D721Med (cell line): ENCODE results near the gene SMC1A.
"Not testable (repeated sequence)": the region's sequence is repeated elsewhere in the genome, so short reads cannot be mapped to it uniquely, and the experiment has no call there.

Experiments
- DNase-seq: peaks from one replicate; pipeline ENCODE4 v3.0.0; 2011; ENCODE audit warnings: low spot score; ENCODE audit not compliant: insufficient read length
- FAIRE-seq: peaks from 2 replicates; lab custom pipeline; 2011; peaks lifted over from hg19 to GRCh38; lab: Jason Lieb, UNC
- TF ChIP-seq, protein P1 (sequence below): IDR thresholded peaks from 2 replicates; pipeline ENCODE4 v1.5.1; 2012; ENCODE audit warnings: mild to moderate bottlenecking, control low read depth; ENCODE audit not compliant: insufficient read depth; ENCODE audit errors: missing control alignments

The SMC1A gene

DNA sequence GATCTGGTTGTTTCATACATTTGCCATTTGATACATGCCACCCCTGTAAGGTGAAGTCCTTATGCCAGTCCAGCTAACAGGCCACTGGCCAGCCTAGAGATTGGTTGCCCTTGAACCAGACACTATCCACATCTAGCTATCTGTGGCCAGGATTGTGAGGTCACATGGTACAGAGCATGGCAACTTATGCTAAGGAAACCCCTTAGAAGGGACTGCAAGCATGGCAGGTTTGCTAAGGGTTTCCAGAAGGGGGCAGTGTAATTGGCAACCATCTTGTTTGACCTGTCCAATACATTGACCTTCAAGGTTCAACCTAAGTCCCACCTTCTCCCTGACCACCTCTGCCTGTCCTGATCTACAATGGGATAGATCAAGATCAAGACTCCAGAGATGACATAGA lies 47.5 kb downstream of the SMC1A start:
- DNase-seq (no peak), FAIRE-seq (no peak)
- TF ChIP-seq, protein P1, sequence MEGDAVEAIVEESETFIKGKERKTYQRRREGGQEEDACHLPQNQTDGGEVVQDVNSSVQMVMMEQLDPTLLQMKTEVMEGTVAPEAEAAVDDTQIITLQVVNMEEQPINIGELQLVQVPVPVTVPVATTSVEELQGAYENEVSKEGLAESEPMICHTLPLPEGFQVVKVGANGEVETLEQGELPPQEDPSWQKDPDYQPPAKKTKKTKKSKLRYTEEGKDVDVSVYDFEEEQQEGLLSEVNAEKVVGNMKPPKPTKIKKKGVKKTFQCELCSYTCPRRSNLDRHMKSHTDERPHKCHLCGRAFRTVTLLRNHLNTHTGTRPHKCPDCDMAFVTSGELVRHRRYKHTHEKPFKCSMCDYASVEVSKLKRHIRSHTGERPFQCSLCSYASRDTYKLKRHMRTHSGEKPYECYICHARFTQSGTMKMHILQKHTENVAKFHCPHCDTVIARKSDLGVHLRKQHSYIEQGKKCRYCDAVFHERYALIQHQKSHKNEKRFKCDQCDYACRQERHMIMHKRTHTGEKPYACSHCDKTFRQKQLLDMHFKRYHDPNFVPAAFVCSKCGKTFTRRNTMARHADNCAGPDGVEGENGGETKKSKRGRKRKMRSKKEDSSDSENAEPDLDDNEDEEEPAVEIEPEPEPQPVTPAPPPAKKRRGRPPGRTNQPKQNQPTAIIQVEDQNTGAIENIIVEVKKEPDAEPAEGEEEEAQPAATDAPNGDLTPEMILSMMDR, result no peak

DNA sequence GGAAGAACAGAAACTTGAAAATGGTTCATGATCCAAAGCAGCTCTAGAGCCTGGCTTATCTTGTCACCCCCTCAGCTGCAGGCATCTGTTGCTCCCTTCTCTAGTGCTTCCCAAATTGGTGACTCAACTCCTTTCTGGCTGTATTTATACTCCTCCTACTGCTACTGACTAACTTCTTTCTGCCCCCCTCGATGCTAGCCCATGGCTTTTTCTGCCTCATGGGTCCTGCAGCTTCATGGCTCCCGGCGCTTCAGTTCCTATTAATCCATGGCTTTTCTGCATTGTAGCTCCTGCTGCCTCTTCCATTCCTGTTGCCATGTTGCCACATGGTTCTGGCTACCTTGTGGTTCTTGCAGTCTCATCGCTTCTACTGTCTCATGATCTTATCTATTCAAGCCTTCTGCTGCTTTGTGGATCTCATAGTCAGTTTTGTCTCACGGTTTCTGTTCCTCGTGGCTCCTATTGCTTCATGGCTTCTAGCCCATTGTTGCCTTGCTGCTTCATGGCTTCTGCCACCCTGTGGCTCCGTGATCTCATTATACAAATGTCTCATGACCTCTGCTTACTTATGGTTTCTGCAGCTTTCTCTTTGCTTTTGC lies 48.1 kb downstream of the SMC1A start:
- TF ChIP-seq, protein P1, result no peak
- FAIRE-seq (no peak), DNase-seq (no peak)

DNA sequence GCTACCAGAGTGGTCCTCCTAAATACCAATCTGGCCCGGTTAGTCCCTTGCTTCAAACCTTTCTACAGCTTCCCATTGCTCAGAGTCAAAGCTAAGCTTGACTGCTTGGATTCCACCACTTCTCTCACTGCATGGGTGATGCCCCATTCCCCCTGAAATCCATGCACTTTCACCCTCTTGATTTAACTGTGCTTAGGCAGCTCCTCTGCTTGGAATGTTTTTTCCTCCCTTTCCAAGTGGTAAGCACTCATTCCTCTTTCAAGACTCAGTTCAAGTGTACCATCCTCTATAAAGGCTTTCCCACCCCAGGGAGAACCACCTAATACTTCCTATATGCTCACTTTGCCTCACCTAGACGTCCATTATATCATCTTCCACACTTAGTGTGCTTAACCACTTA lies 49.1 kb downstream of the SMC1A start:
- no peak for DNase-seq
- no peak for FAIRE-seq
- TF ChIP-seq, protein P1, result no peak

DNA sequence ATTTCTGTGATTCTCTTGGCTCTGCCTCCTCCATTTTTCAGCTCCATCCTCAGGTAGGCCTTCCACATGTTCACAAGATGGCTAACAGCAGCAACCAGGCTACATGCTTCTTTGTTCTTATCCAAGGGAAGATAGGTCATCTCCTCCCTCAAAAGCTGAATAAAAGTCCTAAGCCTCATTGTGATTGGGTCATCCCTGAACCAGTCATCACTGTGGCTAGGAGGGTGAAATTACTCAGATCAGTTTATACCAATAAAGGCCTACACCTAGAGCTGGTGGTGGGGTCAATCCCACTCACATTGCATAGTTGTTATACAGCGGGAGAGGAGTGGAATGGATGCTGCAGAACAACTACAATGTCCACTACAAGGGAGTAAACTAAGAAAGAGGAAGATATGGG lies 56.0 kb downstream of the SMC1A start:
- FAIRE-seq, DNase-seq: not testable (repeated sequence)

DNA sequence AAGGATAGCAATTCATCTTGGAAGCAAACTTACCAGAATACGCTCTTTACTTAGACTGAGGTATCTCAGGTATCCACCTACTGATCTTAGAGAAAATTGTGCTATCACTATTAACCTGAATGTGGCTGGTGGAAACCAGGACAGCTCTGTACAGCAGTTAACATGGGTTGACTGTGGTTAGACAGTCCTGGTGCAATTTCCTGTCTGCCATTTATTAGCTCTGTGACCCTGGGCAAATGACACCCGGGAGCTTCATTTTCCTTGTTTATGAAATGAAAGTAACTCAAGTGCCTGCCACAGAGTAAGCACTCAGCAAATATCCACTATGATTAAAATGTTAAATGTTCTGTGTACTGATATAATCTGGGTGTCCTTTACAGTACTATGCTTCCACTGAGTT lies 60.0 kb downstream of the SMC1A start:
- TF ChIP-seq, protein P1, result no peak
- no peak for DNase-seq
- FAIRE-seq, result no peak

DNA sequence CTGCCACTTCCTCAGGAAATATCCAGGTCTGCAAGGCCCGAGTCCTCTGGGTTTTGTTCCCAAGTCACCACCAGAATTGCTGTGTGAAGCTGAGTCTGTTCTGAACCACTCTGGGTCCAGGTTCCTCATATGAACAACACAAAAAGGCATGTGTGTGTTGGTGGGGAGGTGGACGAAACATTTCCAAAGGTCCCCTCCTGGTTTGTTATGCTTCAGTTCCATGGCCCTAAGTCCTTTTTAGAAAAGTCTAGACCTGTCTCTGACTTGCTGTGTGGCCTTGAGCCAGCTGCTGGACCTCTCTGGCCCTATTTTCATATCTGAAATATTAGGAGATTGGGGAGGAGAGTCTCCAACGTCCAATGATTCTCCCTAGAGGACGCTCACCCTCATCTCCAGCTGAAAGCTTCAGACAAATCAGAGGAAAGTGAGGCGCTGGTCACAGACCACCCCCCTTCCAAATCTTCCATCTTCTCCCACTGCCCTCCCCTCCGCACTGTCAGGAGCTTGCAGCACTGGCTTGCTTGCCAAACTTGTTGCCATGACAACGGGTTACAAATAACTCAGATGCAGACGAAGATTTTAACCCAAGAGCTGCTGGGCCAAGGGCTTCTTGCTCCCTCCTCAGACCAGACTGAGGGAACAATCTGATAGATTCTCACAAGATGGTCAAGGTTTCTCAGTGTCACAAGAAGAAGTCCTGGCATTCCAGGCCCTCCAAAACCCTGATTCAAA lies 64.5 kb downstream of the SMC1A start:
- TF ChIP-seq, protein P1, result no peak
- FAIRE-seq (no peak), DNase-seq (no peak)

DNA sequence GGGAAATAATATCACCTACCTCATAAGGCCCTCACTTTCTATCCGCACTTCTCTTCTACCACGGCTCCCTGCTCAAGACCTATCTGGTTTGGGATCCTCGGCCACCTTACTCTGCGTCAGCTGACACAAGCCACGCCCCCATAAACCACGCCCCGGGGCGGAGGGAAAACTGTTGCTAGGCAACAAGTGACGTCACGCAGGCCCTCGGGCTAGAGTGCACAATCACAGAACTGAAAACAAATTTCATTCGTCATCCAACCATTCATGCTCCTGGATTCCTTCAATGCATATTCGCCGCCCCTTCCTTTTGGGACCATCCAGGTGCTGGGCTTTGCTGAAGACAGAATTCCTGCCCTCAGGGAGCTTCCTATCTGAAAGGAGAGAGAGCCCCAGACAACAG lies 66.3 kb downstream of the SMC1A start:
- TF ChIP-seq, protein P1, result no peak
- FAIRE-seq, result no peak
- DNase-seq, result no peak

DNA sequence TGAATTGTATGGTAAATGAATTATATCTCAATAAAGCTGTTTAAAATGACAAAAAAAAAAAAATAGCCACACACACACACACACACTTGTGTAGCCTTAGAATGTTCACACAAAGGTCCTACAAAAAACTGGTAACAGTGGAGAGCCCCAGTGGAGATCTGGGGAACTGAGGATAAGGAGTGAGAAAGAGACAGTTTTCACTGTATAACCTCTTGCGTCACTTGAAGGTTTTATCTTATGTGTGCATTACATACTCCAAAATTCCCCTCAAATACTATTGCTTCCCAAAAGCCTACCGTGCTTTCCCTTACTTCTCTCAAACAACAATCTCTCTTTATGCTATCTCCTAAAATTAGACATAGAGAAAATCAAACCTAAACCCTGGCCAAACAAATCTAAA lies 67.8 kb downstream of the SMC1A start:
- TF ChIP-seq, protein P1, result no peak
- DNase-seq (no peak), FAIRE-seq (no peak)
